HepG2 (cell line): Measurements from ENCODE around the gene RPP14. TPM values are rescaled to one million over a fixed set of nuclear protein-coding genes. Genes with fewer than 3 reads are reported as not detected.
A peak's percentile ranks its signal among the peaks of the same experiment; 100 is the strongest.

Experiments used
- BRCA1 ChIP-seq: sonication (generic); formaldehyde crosslinking; IDR thresholded peaks from 2 replicates; pipeline ENCODE4 v1.4.0; 2020; ENCODE audit warnings: missing genetic modification reagents
- FOXA3 ChIP-seq: IDR thresholded peaks from 2 replicates; pipeline ENCODE4 v1.6.1; 2016; ENCODE audit warnings: missing genetic modification reagents, missing compliant biosample characterization
- GATAD2A ChIP-seq: IDR thresholded peaks from 2 replicates; pipeline ENCODE4 v1.6.1; 2016
- HNF4A ChIP-seq: sonication (generic); formaldehyde crosslinking; IDR thresholded peaks from 2 replicates; pipeline ENCODE4 v1.4.0; 2020; ENCODE audit warnings: missing genetic modification reagents
- MAFF ChIP-seq: IDR thresholded peaks from 2 replicates; pipeline ENCODE4 v1.6.1; 2011; ENCODE audit warnings: low read depth, low read length, improper control_type of control experiment
- NCOA2 ChIP-seq: sonication (generic); formaldehyde crosslinking; IDR thresholded peaks from 2 replicates; pipeline ENCODE4 v1.8.0; 2022; ENCODE audit warnings: inconsistent platforms
- NFRKB ChIP-seq: fragments of 450-650 bp; IDR thresholded peaks from 2 replicates; pipeline ENCODE4 v1.6.1; 2017
- NR2F6 ChIP-seq, 2 experiments: IDR thresholded peaks; 2 replicates each; pipeline ENCODE4 v1.6.1; 2016; ENCODE audit warnings: antibody characterized with exemption in 1 of 2, mild to moderate bottlenecking in 1 of 2
- RARA ChIP-seq: IDR thresholded peaks from 2 replicates; pipeline ENCODE4 v1.6.1; 2016; ENCODE audit warnings: missing genetic modification reagents, missing compliant biosample characterization
- RCOR2 ChIP-seq: IDR thresholded peaks from 2 replicates; pipeline ENCODE4 v1.6.1; 2016; ENCODE audit warnings: missing biosample characterization, missing genetic modification reagents
- SAP130 ChIP-seq: IDR thresholded peaks from 2 replicates; pipeline ENCODE4 v1.6.1; 2016; ENCODE audit warnings: low read depth
- SKI ChIP-seq: fragments of 450-650 bp; IDR thresholded peaks from one replicate; pipeline ENCODE4 v1.6.1; 2018; ENCODE audit warnings: mild to moderate bottlenecking; ENCODE audit not compliant: partially characterized antibody
- SOX13 ChIP-seq, 3 experiments: fragments of 450-650 bp in 1 of 3; sonication (generic) in 1 of 3; formaldehyde crosslinking in 1 of 3; IDR thresholded peaks in 2 of 3; conservative IDR thresholded peaks in 1 of 3; 2 replicates each; pipeline versions ENCODE4 v1.5.0 to v1.6.1; 2016 to 2020; ENCODE audit warnings: antibody characterized with exemption in 1 of 3, mild to moderate bottlenecking in 1 of 3, missing compliant biosample characterization in 1 of 3, missing genetic modification reagents in 1 of 3, moderate library complexity in 1 of 3
- ZNF235 ChIP-seq: sonication (generic); formaldehyde crosslinking; IDR thresholded peaks from 2 replicates; pipeline ENCODE4 v1.8.1; 2023; ENCODE audit warnings: mild to moderate bottlenecking, missing genetic modification reagents, borderline replicate concordance
- ZNF24 ChIP-seq: fragments of 450-650 bp; IDR thresholded peaks from 2 replicates; pipeline ENCODE4 v1.6.1; 2017; ENCODE audit warnings: antibody characterized with exemption, mild to moderate bottlenecking
- ZNF329 ChIP-seq: sonication (generic); formaldehyde crosslinking; IDR thresholded peaks from 2 replicates; pipeline ENCODE4 v1.9.0; 2021; ENCODE audit warnings: low read depth, mild to moderate bottlenecking, missing genetic modification reagents
- ZNF747 ChIP-seq: sonication (generic); formaldehyde crosslinking; IDR thresholded peaks from 2 replicates; pipeline ENCODE4 v1.8.1; 2023; ENCODE audit warnings: missing genetic modification reagents, mild to moderate bottlenecking, borderline replicate concordance
- ZSCAN31 ChIP-seq: sonication (generic); formaldehyde crosslinking; IDR thresholded peaks from 2 replicates; pipeline ENCODE4 v1.5.0; 2020; ENCODE audit warnings: low read depth, mild to moderate bottlenecking, missing genetic modification reagents
- polyA plus RNA-seq, 8 experiments: library from polyadenylated mRNA; depleted of rRNA in 3 of 8; stranded (reverse) in 7 of 8; unstranded in 1 of 8; fragments of >200 nt; fragmentation: Illumina TruSeq in 4 of 8; extraction: Trizol in 4 of 8; gene quantifications; 2 replicates each; pipeline versions ENCODE4 v1.2.1 to v1.2.3, GENCODE V29; 2011 to 2016; ENCODE audit warnings: low read depth in 4 of 8, missing spikeins in 1 of 8, mixed read lengths in 1 of 8; ENCODE audit not compliant: insufficient read depth in 1 of 8
- total RNA-seq, 5 experiments: library from RNA; depleted of rRNA; stranded (reverse); fragments of >200 nt; fragmentation: Illumina TruSeq; extraction: Trizol; gene quantifications; 2 replicates each; pipeline ENCODE4 v1.2.3, GENCODE V29; 2016; ENCODE audit warnings: low read depth in 1 of 5
- TF ChIP-seq, protein P1 (sequence below): sonication (generic); formaldehyde crosslinking; IDR thresholded peaks from 2 replicates; pipeline ENCODE4 v1.4.0; 2020; ENCODE audit warnings: mild to moderate bottlenecking, missing genetic modification reagents, borderline replicate concordance
- TF ChIP-seq, protein P2 (sequence below): sonication (generic); formaldehyde crosslinking; IDR thresholded peaks from 2 replicates; pipeline ENCODE4 v1.9.0; 2022; ENCODE audit warnings: low read depth, missing genetic modification reagents
- TF ChIP-seq, protein P3 (sequence below): sonication (generic); formaldehyde crosslinking; IDR thresholded peaks from 2 replicates; pipeline ENCODE4 v1.4.0; 2020; ENCODE audit warnings: missing genetic modification reagents
- TF ChIP-seq, protein P4 (sequence below): sonication (generic); formaldehyde crosslinking; IDR thresholded peaks from 2 replicates; pipeline ENCODE4 v1.4.0; 2020; ENCODE audit warnings: missing genetic modification reagents

The RPP14 gene
- total and polyA plus RNA-seq, 2 of the 13 experiments (the other 11 are each of a cell fraction or from before 2014, with no cell fraction given): 15.4 to 16.2 TPM

GRCh38 chr3:58325525-58325992 lies 19.5 kb downstream of the RPP14 start (continued):
- peak; percentile 9 for TF ChIP-seq SKI
- peak; percentile 42; the same call in 1 of the 2 replicates for TF ChIP-seq GATAD2A
- TF ChIP-seq, protein P1, sequence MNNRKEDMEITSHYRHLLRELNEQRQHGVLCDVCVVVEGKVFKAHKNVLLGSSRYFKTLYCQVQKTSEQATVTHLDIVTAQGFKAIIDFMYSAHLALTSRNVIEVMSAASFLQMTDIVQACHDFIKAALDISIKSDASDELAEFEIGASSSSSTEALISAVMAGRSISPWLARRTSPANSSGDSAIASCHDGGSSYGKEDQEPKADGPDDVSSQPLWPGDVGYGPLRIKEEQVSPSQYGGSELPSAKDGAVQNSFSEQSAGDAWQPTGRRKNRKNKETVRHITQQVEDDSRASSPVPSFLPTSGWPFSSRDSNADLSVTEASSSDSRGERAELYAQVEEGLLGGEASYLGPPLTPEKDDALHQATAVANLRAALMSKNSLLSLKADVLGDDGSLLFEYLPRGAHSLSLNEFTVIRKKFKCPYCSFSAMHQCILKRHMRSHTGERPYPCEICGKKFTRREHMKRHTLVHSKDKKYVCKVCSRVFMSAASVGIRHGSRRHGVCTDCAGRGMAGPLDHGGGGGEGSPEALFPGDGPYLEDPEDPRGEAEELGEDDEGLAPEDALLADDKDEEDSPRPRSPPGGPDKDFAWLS (CRISPR knock-in tag): no peak
- TF ChIP-seq ZNF24: no peak
- 0 out of 2 replicates have a peak, but pooled peaks have one; percentile 21 for TF ChIP-seq SAP130
- TF ChIP-seq RCOR2 (CRISPR knock-in tag): no peak
- TF ChIP-seq, protein P2, sequence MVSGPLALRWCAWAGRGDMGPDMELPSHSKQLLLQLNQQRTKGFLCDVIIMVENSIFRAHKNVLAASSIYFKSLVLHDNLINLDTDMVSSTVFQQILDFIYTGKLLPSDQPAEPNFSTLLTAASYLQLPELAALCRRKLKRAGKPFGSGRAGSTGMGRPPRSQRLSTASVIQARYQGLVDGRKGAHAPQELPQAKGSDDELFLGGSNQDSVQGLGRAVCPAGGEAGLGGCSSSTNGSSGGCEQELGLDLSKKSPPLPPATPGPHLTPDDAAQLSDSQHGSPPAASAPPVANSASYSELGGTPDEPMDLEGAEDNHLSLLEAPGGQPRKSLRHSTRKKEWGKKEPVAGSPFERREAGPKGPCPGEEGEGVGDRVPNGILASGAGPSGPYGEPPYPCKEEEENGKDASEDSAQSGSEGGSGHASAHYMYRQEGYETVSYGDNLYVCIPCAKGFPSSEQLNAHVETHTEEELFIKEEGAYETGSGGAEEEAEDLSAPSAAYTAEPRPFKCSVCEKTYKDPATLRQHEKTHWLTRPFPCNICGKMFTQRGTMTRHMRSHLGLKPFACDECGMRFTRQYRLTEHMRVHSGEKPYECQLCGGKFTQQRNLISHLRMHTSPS: no peak
- no peak for TF ChIP-seq BRCA1 (CRISPR knock-in tag)
- no peak for TF ChIP-seq ZNF329 (CRISPR knock-in tag)
- TF ChIP-seq NCOA2 (CRISPR knock-in tag): peak; percentile 39; the same call in 1 of the 2 replicates
- no peak for TF ChIP-seq MAFF
- TF ChIP-seq, protein P3, sequence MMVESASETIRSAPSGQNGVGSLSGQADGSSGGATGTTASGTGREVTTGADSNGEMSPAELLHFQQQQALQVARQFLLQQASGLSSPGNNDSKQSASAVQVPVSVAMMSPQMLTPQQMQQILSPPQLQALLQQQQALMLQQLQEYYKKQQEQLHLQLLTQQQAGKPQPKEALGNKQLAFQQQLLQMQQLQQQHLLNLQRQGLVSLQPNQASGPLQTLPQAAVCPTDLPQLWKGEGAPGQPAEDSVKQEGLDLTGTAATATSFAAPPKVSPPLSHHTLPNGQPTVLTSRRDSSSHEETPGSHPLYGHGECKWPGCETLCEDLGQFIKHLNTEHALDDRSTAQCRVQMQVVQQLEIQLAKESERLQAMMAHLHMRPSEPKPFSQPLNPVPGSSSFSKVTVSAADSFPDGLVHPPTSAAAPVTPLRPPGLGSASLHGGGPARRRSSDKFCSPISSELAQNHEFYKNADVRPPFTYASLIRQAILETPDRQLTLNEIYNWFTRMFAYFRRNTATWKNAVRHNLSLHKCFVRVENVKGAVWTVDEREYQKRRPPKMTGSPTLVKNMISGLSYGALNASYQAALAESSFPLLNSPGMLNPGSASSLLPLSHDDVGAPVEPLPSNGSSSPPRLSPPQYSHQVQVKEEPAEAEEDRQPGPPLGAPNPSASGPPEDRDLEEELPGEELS: no peak
- TF ChIP-seq FOXA3 (CRISPR knock-in tag): peak; percentile 10; the same call in 1 of the 2 replicates
- no peak for TF ChIP-seq NFRKB
- TF ChIP-seq, protein P4, sequence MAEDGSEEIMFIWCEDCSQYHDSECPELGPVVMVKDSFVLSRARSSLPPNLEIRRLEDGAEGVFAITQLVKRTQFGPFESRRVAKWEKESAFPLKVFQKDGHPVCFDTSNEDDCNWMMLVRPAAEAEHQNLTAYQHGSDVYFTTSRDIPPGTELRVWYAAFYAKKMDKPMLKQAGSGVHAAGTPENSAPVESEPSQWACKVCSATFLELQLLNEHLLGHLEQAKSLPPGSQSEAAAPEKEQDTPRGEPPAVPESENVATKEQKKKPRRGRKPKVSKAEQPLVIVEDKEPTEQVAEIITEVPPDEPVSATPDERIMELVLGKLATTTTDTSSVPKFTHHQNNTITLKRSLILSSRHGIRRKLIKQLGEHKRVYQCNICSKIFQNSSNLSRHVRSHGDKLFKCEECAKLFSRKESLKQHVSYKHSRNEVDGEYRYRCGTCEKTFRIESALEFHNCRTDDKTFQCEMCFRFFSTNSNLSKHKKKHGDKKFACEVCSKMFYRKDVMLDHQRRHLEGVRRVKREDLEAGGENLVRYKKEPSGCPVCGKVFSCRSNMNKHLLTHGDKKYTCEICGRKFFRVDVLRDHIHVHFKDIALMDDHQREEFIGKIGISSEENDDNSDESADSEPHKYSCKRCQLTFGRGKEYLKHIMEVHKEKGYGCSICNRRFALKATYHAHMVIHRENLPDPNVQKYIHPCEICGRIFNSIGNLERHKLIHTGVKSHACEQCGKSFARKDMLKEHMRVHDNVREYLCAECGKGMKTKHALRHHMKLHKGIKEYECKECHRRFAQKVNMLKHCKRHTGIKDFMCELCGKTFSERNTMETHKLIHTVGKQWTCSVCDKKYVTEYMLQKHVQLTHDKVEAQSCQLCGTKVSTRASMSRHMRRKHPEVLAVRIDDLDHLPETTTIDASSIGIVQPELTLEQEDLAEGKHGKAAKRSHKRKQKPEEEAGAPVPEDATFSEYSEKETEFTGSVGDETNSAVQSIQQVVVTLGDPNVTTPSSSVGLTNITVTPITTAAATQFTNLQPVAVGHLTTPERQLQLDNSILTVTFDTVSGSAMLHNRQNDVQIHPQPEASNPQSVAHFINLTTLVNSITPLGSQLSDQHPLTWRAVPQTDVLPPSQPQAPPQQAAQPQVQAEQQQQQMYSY (CRISPR knock-in tag): no peak
- no peak for TF ChIP-seq ZSCAN31 (CRISPR knock-in tag)
- peak; percentile 13; the same call in 1 of the 2 replicates for TF ChIP-seq NR2F6 (IDR thresholded peaks at IDR 0.05)
- TF ChIP-seq NR2F6 (CRISPR knock-in tag; IDR thresholded peaks at IDR 0.05): peak; percentile 29; the same call in 1 of the 2 replicates
- 0 out of 2 replicates have a peak, but pooled peaks have one; percentile 7 for TF ChIP-seq RARA (CRISPR knock-in tag)
- no peak for TF ChIP-seq ZNF747 (CRISPR knock-in tag)
- TF ChIP-seq HNF4A: 0 out of 2 replicates have a peak, but pooled peaks have one; percentile 10
- no peak for TF ChIP-seq ZNF235 (CRISPR knock-in tag)
- no peak for TF ChIP-seq SOX13 (IDR thresholded peaks at IDR 0.05)
- peak in 1 of 2 experiments; percentile 23; a peak in 1 of 4 replicates for TF ChIP-seq SOX13 (CRISPR knock-in tag; conservative IDR thresholded peaks at IDR 0.05 in 1 of 2, IDR thresholded peaks at IDR 0.05 in 1 of 2)
